OCI-LY1 (cell line): ENCODE data around the gene NME5.

Experiments used
- H2AFZ ChIP-seq: fragments of 200-600 bp; sonication (generic), shearing (Covaris generic); 2 replicates; pipeline ENCODE4 v1.6.0; 2014; ENCODE audit warnings: antibody characterized with exemption, mild to moderate bottlenecking, low read length
- H3F3A ChIP-seq: fragments of 200-600 bp; sonication (generic), shearing (Covaris generic); 2 replicates; pipeline ENCODE4 v1.6.0; 2014; ENCODE audit warnings: mild to moderate bottlenecking, antibody characterized with exemption, low read length, moderate library complexity; ENCODE audit not compliant: insufficient read depth
- H3K27ac ChIP-seq: fragments of 200-600 bp; sonication (generic); 2 replicates; pipeline ENCODE4 v1.5.1; 2014; ENCODE audit warnings: low read length, mixed run types, mild to moderate bottlenecking, low read depth; ENCODE audit not compliant: poor library complexity, severe bottlenecking
- H3K27me3 ChIP-seq: fragments of 200-600 bp; sonication (generic); 2 replicates; pipeline ENCODE4 v1.6.0; 2014; ENCODE audit warnings: antibody characterized with exemption, mild to moderate bottlenecking, low read length, moderate library complexity; ENCODE audit not compliant: insufficient read depth
- H3K36me3 ChIP-seq: fragments of 200-600 bp; sonication (generic); 2 replicates; pipeline ENCODE4 v1.6.1; 2014; ENCODE audit warnings: mild to moderate bottlenecking, antibody characterized with exemption, low read length, moderate library complexity, mixed read lengths; ENCODE audit not compliant: insufficient read depth
- H3K4me1 ChIP-seq: fragments of 200-600 bp; sonication (generic); 2 replicates; pipeline ENCODE4 v1.5.1; 2014; ENCODE audit warnings: mild to moderate bottlenecking, low read length, moderate library complexity; ENCODE audit not compliant: insufficient read depth, severe bottlenecking
- H3K4me2 ChIP-seq: fragments of 200-600 bp; sonication (generic), shearing (Covaris generic); 2 replicates; pipeline ENCODE4 v1.6.1; 2014; ENCODE audit warnings: low read length
- H3K4me3 ChIP-seq: fragments of 200-600 bp; sonication (generic); 2 replicates; pipeline ENCODE4 v1.5.1; 2014; ENCODE audit warnings: low read length, low read depth, mild to moderate bottlenecking, mixed read lengths; ENCODE audit not compliant: poor library complexity, severe bottlenecking
- H3K79me2 ChIP-seq: fragments of 200-600 bp; shearing (Covaris generic); 2 replicates; pipeline ENCODE4 v1.6.1; 2016; ENCODE audit warnings: mixed run types, low read length, mixed read lengths; ENCODE audit not compliant: insufficient read depth
- H3K9ac ChIP-seq: fragments of 200-600 bp; sonication (generic), shearing (Covaris generic); 2 replicates; pipeline ENCODE4 v1.6.1; 2014; ENCODE audit warnings: mild to moderate bottlenecking, low read length, mixed read lengths
- H3K9me2 ChIP-seq: fragments of 200-600 bp; sonication (generic), shearing (Covaris generic); 2 replicates; pipeline ENCODE4 v1.6.1; 2014; ENCODE audit warnings: low read depth, mild to moderate bottlenecking, low read length, mixed read lengths
- H3K9me3 ChIP-seq: fragments of 200-600 bp; shearing (Covaris generic); 2 replicates; pipeline ENCODE4 v1.6.1; 2014; ENCODE audit warnings: low read length, mixed read lengths
- H4K20me1 ChIP-seq: fragments of 200-600 bp; sonication (generic), shearing (Covaris generic); 2 replicates; pipeline ENCODE4 v1.6.0; 2016; ENCODE audit warnings: mild to moderate bottlenecking, low read length; ENCODE audit not compliant: insufficient read depth
- EZH2 ChIP-seq: fragments of 200-600 bp; sonication (generic), shearing (Covaris generic); IDR thresholded peaks from 2 replicates; pipeline ENCODE4 v1.8.0; 2017; ENCODE audit warnings: borderline replicate concordance, mixed run types, mild to moderate bottlenecking, antibody characterized with exemption, low read length, moderate library complexity, mixed read lengths
- TF ChIP-seq, protein P1 (sequence below): fragments of 200-600 bp; sonication (generic), shearing (Covaris generic); IDR thresholded peaks from 2 replicates; pipeline ENCODE4 v1.5.1; 2017; ENCODE audit warnings: mild to moderate bottlenecking, antibody characterized with exemption, low read length, moderate library complexity, mixed read lengths

Gene NME5

DNA sequence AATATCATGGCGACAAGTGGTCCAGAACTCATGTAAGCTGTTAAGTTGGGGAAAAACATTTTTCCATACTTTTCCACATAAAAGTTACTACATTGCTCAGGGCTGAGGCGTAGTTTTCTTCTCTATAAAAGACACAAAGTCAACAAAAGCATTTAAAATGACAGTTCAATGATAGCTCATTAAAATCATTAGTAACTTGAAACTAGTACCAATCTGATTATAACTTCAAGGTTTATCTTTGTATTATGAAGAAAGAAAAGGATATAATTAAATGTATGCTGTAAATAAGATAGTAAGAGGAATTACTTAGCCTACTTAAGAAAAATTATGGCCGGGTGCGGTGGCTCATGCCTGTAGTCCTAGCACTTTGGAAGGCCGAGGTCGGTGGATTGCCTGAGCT lies 9.9 kb downstream of the NME5 start:
- H3K4me1 ChIP-seq = peaks cover 9% of the 10 kb centered on the region
- H4K20me1 ChIP-seq = no peaks in the 10 kb centered on the region
- no peaks in the 10 kb centered on the region for H3K9me3 ChIP-seq
- no peaks in the 10 kb centered on the region for H3K27me3 ChIP-seq
- no peak overlapping the region for H2AFZ ChIP-seq
- no peaks in the 10 kb centered on the region for H3F3A ChIP-seq
- no peak overlapping the region for H3K27ac ChIP-seq
- no peak overlapping the region for H3K4me3 ChIP-seq
- no peak for TF ChIP-seq EZH2
- TF ChIP-seq, protein P1, sequence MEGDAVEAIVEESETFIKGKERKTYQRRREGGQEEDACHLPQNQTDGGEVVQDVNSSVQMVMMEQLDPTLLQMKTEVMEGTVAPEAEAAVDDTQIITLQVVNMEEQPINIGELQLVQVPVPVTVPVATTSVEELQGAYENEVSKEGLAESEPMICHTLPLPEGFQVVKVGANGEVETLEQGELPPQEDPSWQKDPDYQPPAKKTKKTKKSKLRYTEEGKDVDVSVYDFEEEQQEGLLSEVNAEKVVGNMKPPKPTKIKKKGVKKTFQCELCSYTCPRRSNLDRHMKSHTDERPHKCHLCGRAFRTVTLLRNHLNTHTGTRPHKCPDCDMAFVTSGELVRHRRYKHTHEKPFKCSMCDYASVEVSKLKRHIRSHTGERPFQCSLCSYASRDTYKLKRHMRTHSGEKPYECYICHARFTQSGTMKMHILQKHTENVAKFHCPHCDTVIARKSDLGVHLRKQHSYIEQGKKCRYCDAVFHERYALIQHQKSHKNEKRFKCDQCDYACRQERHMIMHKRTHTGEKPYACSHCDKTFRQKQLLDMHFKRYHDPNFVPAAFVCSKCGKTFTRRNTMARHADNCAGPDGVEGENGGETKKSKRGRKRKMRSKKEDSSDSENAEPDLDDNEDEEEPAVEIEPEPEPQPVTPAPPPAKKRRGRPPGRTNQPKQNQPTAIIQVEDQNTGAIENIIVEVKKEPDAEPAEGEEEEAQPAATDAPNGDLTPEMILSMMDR = no peak
- H3K36me3 ChIP-seq = no peaks in the 10 kb centered on the region
- no peaks in the 10 kb centered on the region for H3K79me2 ChIP-seq
- no peak overlapping the region for H3K4me2 ChIP-seq
- no peak overlapping the region for H3K9ac ChIP-seq
- H3K9me2 ChIP-seq = no peaks in the 10 kb centered on the region

DNA sequence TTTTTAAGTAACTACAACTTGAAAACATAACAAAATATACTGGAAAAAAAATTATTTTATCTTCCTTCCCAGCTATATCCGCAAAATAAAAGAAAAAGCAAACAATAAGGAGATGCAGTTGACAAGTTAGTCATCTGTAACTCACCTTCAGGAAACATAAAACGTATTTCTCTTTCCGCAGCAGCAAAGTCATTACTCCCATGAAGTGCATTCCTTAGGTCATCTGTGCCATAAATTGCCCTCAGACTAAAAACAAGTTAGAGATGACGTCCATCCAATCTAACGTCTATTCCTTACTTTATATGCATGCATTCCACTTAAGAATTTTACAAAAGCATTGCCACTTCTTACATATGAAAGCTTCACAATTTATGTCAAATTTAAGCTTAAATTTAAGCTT lies 10.9 kb downstream of the NME5 start:
- no peak overlapping the region for H3K4me3 ChIP-seq
- H3K4me1 ChIP-seq = peaks cover 9% of the 10 kb centered on the region
- no peaks in the 10 kb centered on the region for H3K9me3 ChIP-seq
- H2AFZ ChIP-seq = no peak overlapping the region
- no peak for TF ChIP-seq EZH2
- TF ChIP-seq, protein P1 = no peak
- H3F3A ChIP-seq = no peaks in the 10 kb centered on the region
- no peak overlapping the region for H3K27ac ChIP-seq
- H3K79me2 ChIP-seq = no peaks in the 10 kb centered on the region
- H3K36me3 ChIP-seq = no peaks in the 10 kb centered on the region
- H3K4me2 ChIP-seq = no peak overlapping the region
- no peaks in the 10 kb centered on the region for H4K20me1 ChIP-seq
- no peaks in the 10 kb centered on the region for H3K27me3 ChIP-seq
- no peaks in the 10 kb centered on the region for H3K9me2 ChIP-seq
- no peak overlapping the region for H3K9ac ChIP-seq

DNA sequence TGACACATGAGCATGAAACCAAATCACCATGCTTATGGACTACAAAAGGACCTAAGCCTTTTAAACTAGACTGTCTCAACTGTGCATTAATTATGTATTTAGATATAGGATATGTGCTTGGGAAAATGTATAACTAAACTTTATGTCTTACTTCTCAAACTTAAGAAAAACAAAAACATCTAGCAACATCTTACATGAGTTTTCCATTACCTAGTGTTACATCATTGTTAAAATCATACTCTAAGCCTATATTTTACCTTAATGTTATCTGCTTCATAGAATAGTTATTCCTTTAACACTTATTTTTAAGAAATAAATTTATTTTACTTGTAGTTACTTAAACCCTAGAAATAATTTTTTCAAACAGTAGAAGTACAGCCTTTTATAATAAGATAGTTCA lies 24.0 kb downstream of the NME5 start:
- Histone ChIP-seq H2AFZ (no peak overlapping the region), H3K4me2 (no peak overlapping the region), H3K79me2 (no peaks in the 10 kb centered on the region), H3K36me3 (no peaks in the 10 kb centered on the region), H3K9me3 (no peaks in the 10 kb centered on the region), H4K20me1 (no peaks in the 10 kb centered on the region), H3K27me3 (no peaks in the 10 kb centered on the region; the same call in 1 of the 2 replicates), H3K4me3 (no peak overlapping the region), H3K9me2 (no peaks in the 10 kb centered on the region), H3F3A (no peaks in the 10 kb centered on the region), H3K27ac (no peak overlapping the region), H3K4me1 (no peaks in the 10 kb centered on the region), H3K9ac (no peak overlapping the region)
- TF ChIP-seq, protein P1 = no peak
- TF ChIP-seq EZH2 = no peak
